HCT116 (cell line): ENCODE data around the gene FTO.

Experiments used
- CEBPB ChIP-seq: IDR thresholded peaks from 2 replicates; pipeline ENCODE4 v1.6.1; 2012; ENCODE audit warnings: low read depth
- EGR1 ChIP-seq: IDR thresholded peaks from 2 replicates; pipeline ENCODE4 v1.6.1; 2012; ENCODE audit warnings: low read depth
- EZH2 ChIP-seq: fragments of 200-600 bp; sonication (generic); IDR thresholded peaks from 2 replicates; pipeline ENCODE4 v1.6.1; 2017; ENCODE audit warnings: antibody characterized with exemption, mixed run types
- POLR2A ChIP-seq: IDR thresholded peaks from 2 replicates; pipeline ENCODE4 v1.7.0; 2011; ENCODE audit warnings: borderline replicate concordance; ENCODE audit not compliant: insufficient read depth, insufficient read length; ENCODE audit errors: extremely low read depth
- POLR2AphosphoS5 ChIP-seq: IDR thresholded peaks from 2 replicates; pipeline ENCODE4 v1.6.1; 2011; ENCODE audit warnings: mild to moderate bottlenecking, low read depth, low read length, moderate library complexity
- RAD21 ChIP-seq: IDR thresholded peaks from 2 replicates; pipeline ENCODE4 v1.6.1; 2012; ENCODE audit warnings: low read depth, mild to moderate bottlenecking
- SRF ChIP-seq: IDR thresholded peaks from 2 replicates; pipeline ENCODE4 v1.6.1; 2012; ENCODE audit warnings: low read depth
- YY1 ChIP-seq: IDR thresholded peaks from 2 replicates; pipeline ENCODE4 v1.6.1; 2011; ENCODE audit warnings: low read length, low read depth, moderate library complexity, mild to moderate bottlenecking; ENCODE audit not compliant: insufficient replicate concordance; ENCODE audit errors: extremely low read depth
- ZFX ChIP-seq: fragments of 450-650 bp; IDR thresholded peaks from 2 replicates; pipeline ENCODE4 v1.6.1; 2017
- ZNF274 ChIP-seq: fragments of 200-500 bp; sonication (Bioruptor generic); IDR thresholded peaks from 2 replicates; pipeline ENCODE4 v1.6.1; 2014; ENCODE audit warnings: mild to moderate bottlenecking, low read depth, low read length, inconsistent platforms
- TF ChIP-seq, protein P1 (sequence below), 3 experiments: fragments of 200-600 bp in 1 of 3; sonication (generic) in 1 of 3; IDR thresholded peaks in 2 of 3; conservative IDR thresholded peaks in 1 of 3; 2 replicates each; pipeline ENCODE4 v1.5.1; 2012 to 2017; ENCODE audit warnings: low read depth in 2 of 3, low read length in 2 of 3, antibody characterized with exemption in 1 of 3, borderline replicate concordance in 1 of 3, control low read depth in 1 of 3, mild to moderate bottlenecking in 1 of 3, mixed read lengths in 1 of 3, mixed run types in 1 of 3, moderate library complexity in 1 of 3; ENCODE audit not compliant: insufficient read depth in 1 of 3

GRCh38 chr16:53982631-53983042 lies 278.7 kb downstream of the FTO start:
- TF ChIP-seq ZNF274 (no peak), POLR2AphosphoS5 (no peak), RAD21 (no peak), POLR2A (no peak), SRF (no peak), EZH2 (no peak), ZFX (no peak), YY1 (no peak), EGR1 (no peak), CEBPB (no peak)
- TF ChIP-seq, protein P1, sequence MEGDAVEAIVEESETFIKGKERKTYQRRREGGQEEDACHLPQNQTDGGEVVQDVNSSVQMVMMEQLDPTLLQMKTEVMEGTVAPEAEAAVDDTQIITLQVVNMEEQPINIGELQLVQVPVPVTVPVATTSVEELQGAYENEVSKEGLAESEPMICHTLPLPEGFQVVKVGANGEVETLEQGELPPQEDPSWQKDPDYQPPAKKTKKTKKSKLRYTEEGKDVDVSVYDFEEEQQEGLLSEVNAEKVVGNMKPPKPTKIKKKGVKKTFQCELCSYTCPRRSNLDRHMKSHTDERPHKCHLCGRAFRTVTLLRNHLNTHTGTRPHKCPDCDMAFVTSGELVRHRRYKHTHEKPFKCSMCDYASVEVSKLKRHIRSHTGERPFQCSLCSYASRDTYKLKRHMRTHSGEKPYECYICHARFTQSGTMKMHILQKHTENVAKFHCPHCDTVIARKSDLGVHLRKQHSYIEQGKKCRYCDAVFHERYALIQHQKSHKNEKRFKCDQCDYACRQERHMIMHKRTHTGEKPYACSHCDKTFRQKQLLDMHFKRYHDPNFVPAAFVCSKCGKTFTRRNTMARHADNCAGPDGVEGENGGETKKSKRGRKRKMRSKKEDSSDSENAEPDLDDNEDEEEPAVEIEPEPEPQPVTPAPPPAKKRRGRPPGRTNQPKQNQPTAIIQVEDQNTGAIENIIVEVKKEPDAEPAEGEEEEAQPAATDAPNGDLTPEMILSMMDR (IDR thresholded peaks at IDR 0.05 in 2 of 3, conservative IDR thresholded peaks at IDR 0.05 in 1 of 3; ENCODE audit: borderline replicate concordance in 1 of 3, insufficient read depth in 1 of 3, low read depth in 2 of 3, low read length in 2 of 3) = no peak
